HG03469 (cell line): ENCODE data around the gene IQGAP2.

Experiments used
- ATAC-seq: cut with Tn5 transposase; IDR thresholded peaks from one replicate; pipeline ENCODE4 v1.9.1; 2021; ENCODE audit warnings: mild to moderate bottlenecking, moderate library complexity, moderate number of reproducible peaks; ENCODE audit not compliant: unreplicated experiment

The IQGAP2 gene

GRCh38 chr5:76473009-76473336 is 69.9 kb downstream of the IQGAP2 start:
- no peak for ATAC-seq

GRCh38 chr5:76473661-76474060 is 70.6 kb downstream of the IQGAP2 start:
- no peak for ATAC-seq

- ATAC-seq: no peak
Measured at GRCh38 chr5:76474377-76474776, 71.3 kb downstream of the IQGAP2 start.

- ATAC-seq: no peak
Measured at GRCh38 chr5:76475385-76475784, 72.3 kb downstream of the IQGAP2 start.

GRCh38 chr5:76475936-76476335 is 72.9 kb downstream of the IQGAP2 start:
- ATAC-seq: no peak

GRCh38 chr5:76476474-76477038 is 73.5 kb downstream of the IQGAP2 start:
- ATAC-seq: no peak

- ATAC-seq: no peak
Measured at GRCh38 chr5:76477061-76477460, 74.0 kb downstream of the IQGAP2 start.

GRCh38 chr5:76477571-76477970 is 74.5 kb downstream of the IQGAP2 start:
- no peak for ATAC-seq

- no peak for ATAC-seq
Measured at GRCh38 chr5:76479281-76479680, 76.2 kb downstream of the IQGAP2 start.

- ATAC-seq: no peak
Measured at GRCh38 chr5:76479973-76480667, 77.0 kb downstream of the IQGAP2 start.

GRCh38 chr5:76482984-76483383 is 79.9 kb downstream of the IQGAP2 start:
- ATAC-seq: no peak

- ATAC-seq: no peak
Measured at GRCh38 chr5:76483433-76483832, 80.3 kb downstream of the IQGAP2 start.

- no peak for ATAC-seq
Measured at GRCh38 chr5:76483881-76484280, 80.8 kb downstream of the IQGAP2 start.

- ATAC-seq: no peak
Measured at GRCh38 chr5:76485511-76485910, 82.4 kb downstream of the IQGAP2 start.

- no peak for ATAC-seq
Measured at GRCh38 chr5:76487386-76487785, 84.3 kb downstream of the IQGAP2 start.

GRCh38 chr5:76487821-76488220 is 84.7 kb downstream of the IQGAP2 start:
- ATAC-seq: no peak

GRCh38 chr5:76488969-76489368 is 85.9 kb downstream of the IQGAP2 start:
- ATAC-seq: no peak

GRCh38 chr5:76489877-76490688 is 87.0 kb downstream of the IQGAP2 start:
- ATAC-seq: no peak

GRCh38 chr5:76490960-76491359 is 87.9 kb downstream of the IQGAP2 start:
- ATAC-seq: no peak

- ATAC-seq: no peak
Measured at GRCh38 chr5:76492819-76493189, 89.7 kb downstream of the IQGAP2 start.

GRCh38 chr5:76493190-76493837 is 90.2 kb downstream of the IQGAP2 start:
- ATAC-seq: no peak

- no peak for ATAC-seq
Measured at GRCh38 chr5:76494201-76494600, 91.1 kb downstream of the IQGAP2 start.
